K562 (cell line): ENCODE results near the gene CACTIN.

Experiments
- AFF4 ChIP-seq: sonication (generic); formaldehyde crosslinking; IDR thresholded peaks from 2 replicates; pipeline ENCODE4 v1.8.0; 2023; ENCODE audit warnings: mild to moderate bottlenecking, missing genetic modification reagents
- CBX1 ChIP-seq: sonication (generic); IDR thresholded peaks from 2 replicates; pipeline ENCODE4 v1.6.1; 2016; ENCODE audit warnings: antibody characterized with exemption, low read depth, mild to moderate bottlenecking
- GABPA ChIP-seq: fragments of 200-800 bp; sonication (Bioruptor generic); conservative IDR thresholded peaks from 2 replicates; pipeline ENCODE4 v1.6.1; 2016; ENCODE audit warnings: low read depth, missing genetic modification characterization, missing compliant biosample characterization
- HDAC2 ChIP-seq: fragments of 450-650 bp; IDR thresholded peaks from 2 replicates; pipeline ENCODE4 v1.6.1; 2016; ENCODE audit warnings: mild to moderate bottlenecking
- MAFK ChIP-seq: IDR thresholded peaks from 2 replicates; pipeline ENCODE4 v1.6.1; 2011; ENCODE audit warnings: low read length, improper control_type of control experiment
- POLR2A ChIP-seq: fragments of 450-650 bp; conservative IDR thresholded peaks from 2 replicates; pipeline ENCODE4 v1.6.1; 2016
- RAD21 ChIP-seq, 2 experiments: fragments of 250-450 bp in 1 of 2; fragments of 450-650 bp in 1 of 2; sonication (Bioruptor Pico) in 1 of 2; formaldehyde crosslinking in 1 of 2; IDR thresholded peaks in 1 of 2; conservative IDR thresholded peaks in 1 of 2; 2 replicates each; pipeline versions ENCODE4 v1.4.0 to v1.8.0; 2020 to 2022; ENCODE audit warnings: mild to moderate bottlenecking in 2 of 2, moderate library complexity in 1 of 2
- RUNX1 ChIP-seq: sonication (generic); IDR thresholded peaks from 2 replicates; pipeline ENCODE4 v1.6.1; 2016; ENCODE audit warnings: antibody characterized with exemption, low read depth
- SMAD3 ChIP-seq: fragments of 450-650 bp; formaldehyde crosslinking; conservative IDR thresholded peaks from 2 replicates; pipeline ENCODE4 v1.4.0; 2020; ENCODE audit warnings: mild to moderate bottlenecking
- SP1 ChIP-seq: sonication (generic); formaldehyde crosslinking; IDR thresholded peaks from 2 replicates; pipeline ENCODE4 v1.8.1; 2022; ENCODE audit warnings: mild to moderate bottlenecking, missing genetic modification reagents
- TSC22D4 ChIP-seq: fragments of 450-650 bp; IDR thresholded peaks from 2 replicates; pipeline ENCODE4 v1.6.1; 2016; ENCODE audit warnings: missing genetic modification characterization, missing biosample characterization, control low read depth
- ZNF174 ChIP-seq: fragments of 250-450 bp; sonication (Bioruptor Pico); IDR thresholded peaks from 2 replicates; pipeline ENCODE4 v1.4.0; 2020; ENCODE audit warnings: mild to moderate bottlenecking
- TF ChIP-seq, protein P1 (sequence below), 3 experiments: IDR thresholded peaks in 2 of 3; conservative IDR thresholded peaks in 1 of 3; 2 replicates each; pipeline ENCODE4 v1.5.1; 2011 to 2012; ENCODE audit warnings: low read length in 3 of 3, mild to moderate bottlenecking in 3 of 3, control low read depth in 2 of 3, improper control_type of control experiment in 1 of 3, inconsistent platforms in 1 of 3, low read depth in 1 of 3, mixed read lengths in 1 of 3, moderate library complexity in 1 of 3; ENCODE audit not compliant: insufficient read depth in 2 of 3
- TF ChIP-seq, protein P2 (sequence below): sonication (generic); formaldehyde crosslinking; IDR thresholded peaks from 2 replicates; pipeline ENCODE4 v1.8.1; 2023; ENCODE audit warnings: mild to moderate bottlenecking, missing genetic modification reagents

DNA sequence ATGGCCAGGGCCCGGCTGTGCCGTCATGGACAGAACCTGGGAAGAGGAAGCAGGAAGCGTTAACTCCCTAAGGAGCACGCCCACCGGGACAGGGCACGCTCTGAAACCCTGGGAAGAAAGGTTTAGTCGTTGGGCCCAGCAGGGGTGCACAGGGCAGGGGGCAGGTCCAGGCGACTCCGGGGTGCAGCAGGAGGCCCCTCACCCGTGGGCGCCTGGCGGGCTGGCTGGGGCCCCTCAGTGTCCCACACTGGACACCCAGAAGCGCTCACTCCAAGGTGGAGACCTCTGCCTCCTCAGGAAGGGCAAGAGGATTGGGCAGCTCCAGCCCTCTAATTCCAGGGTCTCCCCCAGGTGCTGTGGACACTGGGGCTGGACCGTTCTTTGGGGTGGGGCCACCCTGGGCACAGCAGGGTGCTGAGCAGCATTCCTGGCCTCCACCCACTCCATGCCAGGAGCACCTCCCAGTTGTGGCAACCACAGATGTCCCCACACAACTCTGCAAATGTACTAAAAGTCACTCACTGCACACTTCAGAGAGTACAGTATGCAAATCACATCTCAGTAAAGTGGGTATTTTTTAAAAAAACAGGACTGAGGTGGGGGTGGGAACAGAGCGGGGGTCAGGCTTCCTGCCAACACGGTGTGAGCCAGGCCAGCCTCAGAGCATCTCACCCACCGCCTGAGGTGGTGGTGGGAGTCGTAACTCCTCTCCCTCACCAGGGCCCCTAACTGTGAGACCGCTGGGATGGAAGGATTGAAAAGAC is 38.5 kb upstream of the CACTIN start:
- TF ChIP-seq AFF4 = no peak
- TF ChIP-seq HDAC2 = no peak
- TF ChIP-seq POLR2A = no peak
- no peak for TF ChIP-seq RAD21 (CRISPR knock-in tag; conservative IDR thresholded peaks at IDR 0.05 in 1 of 2, IDR thresholded peaks at IDR 0.05 in 1 of 2)
- no peak for TF ChIP-seq MAFK
- TF ChIP-seq, protein P1, sequence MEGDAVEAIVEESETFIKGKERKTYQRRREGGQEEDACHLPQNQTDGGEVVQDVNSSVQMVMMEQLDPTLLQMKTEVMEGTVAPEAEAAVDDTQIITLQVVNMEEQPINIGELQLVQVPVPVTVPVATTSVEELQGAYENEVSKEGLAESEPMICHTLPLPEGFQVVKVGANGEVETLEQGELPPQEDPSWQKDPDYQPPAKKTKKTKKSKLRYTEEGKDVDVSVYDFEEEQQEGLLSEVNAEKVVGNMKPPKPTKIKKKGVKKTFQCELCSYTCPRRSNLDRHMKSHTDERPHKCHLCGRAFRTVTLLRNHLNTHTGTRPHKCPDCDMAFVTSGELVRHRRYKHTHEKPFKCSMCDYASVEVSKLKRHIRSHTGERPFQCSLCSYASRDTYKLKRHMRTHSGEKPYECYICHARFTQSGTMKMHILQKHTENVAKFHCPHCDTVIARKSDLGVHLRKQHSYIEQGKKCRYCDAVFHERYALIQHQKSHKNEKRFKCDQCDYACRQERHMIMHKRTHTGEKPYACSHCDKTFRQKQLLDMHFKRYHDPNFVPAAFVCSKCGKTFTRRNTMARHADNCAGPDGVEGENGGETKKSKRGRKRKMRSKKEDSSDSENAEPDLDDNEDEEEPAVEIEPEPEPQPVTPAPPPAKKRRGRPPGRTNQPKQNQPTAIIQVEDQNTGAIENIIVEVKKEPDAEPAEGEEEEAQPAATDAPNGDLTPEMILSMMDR (IDR thresholded peaks at IDR 0.05 in 2 of 3, conservative IDR thresholded peaks at IDR 0.05 in 1 of 3; ENCODE audit: insufficient read depth in 2 of 3, low read depth in 1 of 3, low read length in 3 of 3) = no peak
- TF ChIP-seq, protein P2, sequence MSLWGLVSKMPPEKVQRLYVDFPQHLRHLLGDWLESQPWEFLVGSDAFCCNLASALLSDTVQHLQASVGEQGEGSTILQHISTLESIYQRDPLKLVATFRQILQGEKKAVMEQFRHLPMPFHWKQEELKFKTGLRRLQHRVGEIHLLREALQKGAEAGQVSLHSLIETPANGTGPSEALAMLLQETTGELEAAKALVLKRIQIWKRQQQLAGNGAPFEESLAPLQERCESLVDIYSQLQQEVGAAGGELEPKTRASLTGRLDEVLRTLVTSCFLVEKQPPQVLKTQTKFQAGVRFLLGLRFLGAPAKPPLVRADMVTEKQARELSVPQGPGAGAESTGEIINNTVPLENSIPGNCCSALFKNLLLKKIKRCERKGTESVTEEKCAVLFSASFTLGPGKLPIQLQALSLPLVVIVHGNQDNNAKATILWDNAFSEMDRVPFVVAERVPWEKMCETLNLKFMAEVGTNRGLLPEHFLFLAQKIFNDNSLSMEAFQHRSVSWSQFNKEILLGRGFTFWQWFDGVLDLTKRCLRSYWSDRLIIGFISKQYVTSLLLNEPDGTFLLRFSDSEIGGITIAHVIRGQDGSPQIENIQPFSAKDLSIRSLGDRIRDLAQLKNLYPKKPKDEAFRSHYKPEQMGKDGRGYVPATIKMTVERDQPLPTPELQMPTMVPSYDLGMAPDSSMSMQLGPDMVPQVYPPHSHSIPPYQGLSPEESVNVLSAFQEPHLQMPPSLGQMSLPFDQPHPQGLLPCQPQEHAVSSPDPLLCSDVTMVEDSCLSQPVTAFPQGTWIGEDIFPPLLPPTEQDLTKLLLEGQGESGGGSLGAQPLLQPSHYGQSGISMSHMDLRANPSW (CRISPR knock-in tag) = no peak
- no peak for TF ChIP-seq SP1 (CRISPR knock-in tag)
- TF ChIP-seq ZNF174 (CRISPR knock-in tag) = no peak
- no peak for TF ChIP-seq RUNX1
- no peak for TF ChIP-seq TSC22D4
- TF ChIP-seq GABPA (tag) = no peak
- TF ChIP-seq CBX1 = no peak
- TF ChIP-seq SMAD3 = no peak
